CD14-positive monocyte (primary cell): ENCODE data around the gene GASK1B. TPM values are rescaled to one million over a fixed set of nuclear protein-coding genes. Genes with fewer than 3 reads are reported as not detected.

Experiments used
- DNase-seq, 3 donors: peaks; one replicate each; pipeline ENCODE4 v3.0.0-alpha.2; 2011 to 2022
- H2AFZ ChIP-seq: 2 replicates; pipeline ENCODE4 v1.6.0; 2012; ENCODE audit warnings: mild to moderate bottlenecking, low read depth, low read length, inconsistent platforms; ENCODE audit not compliant: insufficient read depth, poor library complexity, severe bottlenecking
- H3K27ac ChIP-seq, 2 donors: 1 replicate in 1 of 2; 2 replicates in 1 of 2; pipeline ENCODE4 v1.5.1; 2012 to 2013; ENCODE audit warnings: low read length in 2 of 2, control low read depth in 1 of 2, inconsistent platforms in 1 of 2, low read depth in 1 of 2, mild to moderate bottlenecking in 1 of 2
- H3K27me3 ChIP-seq, 2 donors: one replicate each; pipeline versions ENCODE4 v1.6.0 to v1.6.1; 2011 to 2013; ENCODE audit warnings: low read length in 2 of 2; ENCODE audit not compliant: control insufficient read depth in 2 of 2, insufficient read depth in 2 of 2
- H3K36me3 ChIP-seq, 2 donors: replicated peaks in 1 of 2; 1 replicate in 1 of 2; 2 replicates in 1 of 2; pipeline versions ENCODE4 v1.5.1 to v1.6.1; 2012 to 2013; ENCODE audit warnings: low read length in 2 of 2, control low read depth in 1 of 2, inconsistent platforms in 1 of 2, mild to moderate bottlenecking in 1 of 2; ENCODE audit not compliant: insufficient read depth in 2 of 2, control insufficient read depth in 1 of 2
- H3K4me1 ChIP-seq, 2 donors: 1 replicate in 1 of 2; 2 replicates in 1 of 2; pipeline versions ENCODE4 v1.5.1 to v1.6.1; 2012 to 2013; ENCODE audit warnings: low read length in 2 of 2, control low read depth in 1 of 2, inconsistent platforms in 1 of 2, mild to moderate bottlenecking in 1 of 2, moderate library complexity in 1 of 2; ENCODE audit not compliant: insufficient read depth in 2 of 2, control insufficient read depth in 1 of 2
- H3K4me2 ChIP-seq: replicated peaks from 2 replicates; pipeline ENCODE3; 2012; ENCODE audit warnings: low read length, moderate library complexity, mild to moderate bottlenecking; ENCODE audit not compliant: poor library complexity, severe bottlenecking; ENCODE audit errors: extremely low read depth
- H3K4me3 ChIP-seq, 3 experiments: fragments of 200-600 bp in 1 of 3; sonication (generic) in 1 of 3; replicated peaks in 1 of 3; 1 replicate in 2 of 3; 2 replicates in 1 of 3; pipeline ENCODE4 v1.5.1; 2011 to 2013; ENCODE audit warnings: low read length in 3 of 3, mild to moderate bottlenecking in 3 of 3, control low read depth in 2 of 3, low read depth in 2 of 3, inconsistent platforms in 1 of 3, moderate library complexity in 1 of 3
- H3K79me2 ChIP-seq: 2 replicates; pipeline ENCODE4 v1.6.0; 2012; ENCODE audit warnings: mild to moderate bottlenecking, control low read depth, inconsistent platforms, low read length, moderate library complexity; ENCODE audit not compliant: insufficient read depth
- H3K9ac ChIP-seq: 2 replicates; pipeline ENCODE4 v1.6.0; 2017; ENCODE audit warnings: low read length, mild to moderate bottlenecking; ENCODE audit not compliant: insufficient read depth, poor library complexity, severe bottlenecking
- H3K9me3 ChIP-seq, 2 donors: replicated peaks in 1 of 2; 1 replicate in 1 of 2; 2 replicates in 1 of 2; pipeline versions ENCODE4 v1.5.1 to v1.6.1; 2012 to 2013; ENCODE audit warnings: low read length in 2 of 2, control low read depth in 1 of 2; ENCODE audit not compliant: control insufficient read depth in 1 of 2, insufficient read depth in 1 of 2
- H4K20me1 ChIP-seq: 2 replicates; pipeline ENCODE4 v1.6.0; 2012; ENCODE audit warnings: mild to moderate bottlenecking, low read length, control low read depth, moderate library complexity; ENCODE audit not compliant: insufficient read depth
- H3K27ac Mint-ChIP-seq, 7 donors: one replicate each; pipeline ENCODE4 v1.8.0; 2020; ENCODE audit warnings: mild to moderate bottlenecking in 7 of 7, mixed read lengths in 7 of 7, moderate library complexity in 6 of 7, inconsistent platforms in 2 of 7
- H3K27me3 Mint-ChIP-seq, 3 donors: one replicate each; pipeline ENCODE4 v1.8.0; 2021 to 2022; ENCODE audit warnings: low read depth in 3 of 3, mild to moderate bottlenecking in 3 of 3, mixed read lengths in 3 of 3, moderate library complexity in 3 of 3, inconsistent platforms in 1 of 3
- H3K36me3 Mint-ChIP-seq, 2 donors: one replicate each; pipeline ENCODE4 v1.8.0; 2020; ENCODE audit warnings: mixed read lengths in 2 of 2, inconsistent platforms in 1 of 2, mild to moderate bottlenecking in 1 of 2
- H3K4me1 Mint-ChIP-seq: one replicate; pipeline ENCODE4 v1.8.0; 2020; ENCODE audit warnings: mild to moderate bottlenecking, mixed read lengths
- H3K4me3 Mint-ChIP-seq, 2 donors: one replicate each; pipeline ENCODE4 v1.8.0; 2020; ENCODE audit warnings: mild to moderate bottlenecking in 2 of 2, mixed read lengths in 2 of 2, moderate library complexity in 1 of 2
- H3K9me3 Mint-ChIP-seq, 7 donors: one replicate each; pipeline ENCODE4 v1.8.0; 2020 to 2022; ENCODE audit warnings: mixed read lengths in 7 of 7, mild to moderate bottlenecking in 6 of 7, moderate library complexity in 6 of 7, inconsistent platforms in 2 of 7
- CTCF ChIP-seq: fragments of 200-600 bp; IDR thresholded peaks from one replicate; pipeline ENCODE4 v1.8.0; 2022; ENCODE audit warnings: antibody characterized with exemption, mild to moderate bottlenecking
- WGBS: methylation state at CpG from one replicate; pipeline ENCODE4 v1.1.5; 2013; ENCODE audit warnings: missing lambda C conversion rate; ENCODE audit not compliant: insufficient coverage; 5-methylcytosine and 5-hydroxymethylcytosine counted together
- intact Hi-C, 2 donors: fragments of 100-400 bp; cut with micrococcal nuclease; formaldehyde crosslinking; loops; one replicate each; pipeline versions ENCODE4 v1.15.0 to v1.15.1; 2023
- polyA plus RNA-seq, 3 donors: library from polyadenylated mRNA; depleted of rRNA in 1 of 3; unstranded in 2 of 3; stranded (reverse) in 1 of 3; fragments of 300-500 nt in 2 of 3; fragments of >200 nt in 1 of 3; fragmentation: Illumina TruSeq in 2 of 3; gene quantifications; 1 replicate in 2 of 3; 2 replicates in 1 of 3; pipeline ENCODE4 v1.2.3, GENCODE V29; 2012 to 2021

Gene GASK1B
- polyA plus RNA-seq, 3 donors = 34.4 to 106 (median 82.2) TPM

GRCh38 chr4:158157412-158157811 is 15.4 kb downstream of the GASK1B start:
- H3K27ac ChIP-seq = no peak overlapping the region
- Mint-ChIP-seq H3K27ac (peak overlapping the region in 2 of 7 donors; percentile 28 to 57), H3K36me3 (peaks cover 56 to 71% of the 10 kb centered on the region in 2 donors), H3K27me3 (no peaks in the 10 kb centered on the region), H3K4me1 (peaks cover 70% of the 10 kb centered on the region), H3K4me3 (no peak overlapping the region), H3K9me3 (peaks cover 0 to under 1% (median 0%) of the 10 kb centered on the region in 7 donors)
- 94% methylated on average over 2 of the region's 4 CpGs for WGBS
- H3K79me2 ChIP-seq = peaks cover 94% of the 10 kb centered on the region
- no peak overlapping the region for H3K4me3 ChIP-seq
- peaks cover 16 to 59% of the 10 kb centered on the region in 2 donors for H3K36me3 ChIP-seq
- H2AFZ ChIP-seq = no peak overlapping the region
- peaks cover 22 to 33% of the 10 kb centered on the region in 2 donors for H3K4me1 ChIP-seq
- H3K9ac ChIP-seq = no peak overlapping the region
- no peak for DNase-seq
- no peak overlapping the region for H3K4me2 ChIP-seq
- no peak for TF ChIP-seq CTCF
- H4K20me1 ChIP-seq = peaks cover 88% of the 10 kb centered on the region
- intact Hi-C loops = no loop called here
- H3K9me3 ChIP-seq = no peaks in the 10 kb centered on the region
- no peaks in the 10 kb centered on the region for H3K27me3 ChIP-seq

GRCh38 chr4:158155656-158156356 is 17.0 kb downstream of the GASK1B start:
- no peak overlapping the region for H2AFZ ChIP-seq
- H3K4me1 Mint-ChIP-seq = peaks cover 57% of the 10 kb centered on the region
- H3K9ac ChIP-seq = no peak overlapping the region
- H3K36me3 Mint-ChIP-seq = peaks cover 70 to 82% of the 10 kb centered on the region in 2 donors
- no peaks in the 10 kb centered on the region for H3K27me3 ChIP-seq
- DNase-seq = no peak
- H3K27me3 Mint-ChIP-seq = no peaks in the 10 kb centered on the region
- no peak overlapping the region for H3K4me3 Mint-ChIP-seq
- H3K9me3 Mint-ChIP-seq = peaks cover 0 to 13% (median 0%) of the 10 kb centered on the region in 7 donors
- peak overlapping the region in 2 of 7 donors; percentile 17 to 21 for H3K27ac Mint-ChIP-seq
- no peak for TF ChIP-seq CTCF
- H4K20me1 ChIP-seq = peaks cover 91% of the 10 kb centered on the region
- 50% methylated on average over 2 of the region's 8 CpGs for WGBS
- peaks cover 9 to 22% of the 10 kb centered on the region in 2 donors for H3K4me1 ChIP-seq
- H3K4me3 ChIP-seq = no peak overlapping the region
- no peaks in the 10 kb centered on the region for H3K9me3 ChIP-seq
- intact Hi-C loops = no loop called here
- no peak overlapping the region for H3K27ac ChIP-seq
- H3K4me2 ChIP-seq = no peak overlapping the region
- H3K36me3 ChIP-seq = peaks cover 30 to 75% of the 10 kb centered on the region in 2 donors
- peaks cover 99% of the 10 kb centered on the region for H3K79me2 ChIP-seq
